ACC112 (cell line): Measurements from ENCODE around the gene MSS51.

Experiments used
- H2AFZ ChIP-seq: fragments of 200-600 bp; sonication (generic); one replicate; pipeline ENCODE4 v1.6.0; 2017; ENCODE audit warnings: antibody characterized with exemption, low read length; ENCODE audit not compliant: unreplicated experiment
- H3K27ac ChIP-seq: fragments of 200-600 bp; sonication (generic); 2 replicates; pipeline ENCODE4 v1.5.1; 2014; ENCODE audit warnings: low read depth, mild to moderate bottlenecking, antibody characterized with exemption, low read length, moderate library complexity
- H3K27me3 ChIP-seq: fragments of 200-600 bp; sonication (generic); 2 replicates; pipeline ENCODE4 v1.6.1; 2014; ENCODE audit warnings: mild to moderate bottlenecking, antibody characterized with exemption, low read length, moderate library complexity, mixed read lengths; ENCODE audit not compliant: insufficient read depth
- H3K36me3 ChIP-seq: fragments of 200-600 bp; sonication (generic); 2 replicates; pipeline ENCODE4 v1.6.1; 2016; ENCODE audit warnings: mild to moderate bottlenecking, antibody characterized with exemption, low read length, moderate library complexity, mixed read lengths; ENCODE audit not compliant: insufficient read depth
- H3K4me1 ChIP-seq: fragments of 200-600 bp; sonication (generic); one replicate; pipeline ENCODE4 v1.6.1; 2016; ENCODE audit warnings: low read length, mixed read lengths; ENCODE audit not compliant: insufficient read depth, unreplicated experiment, control insufficient read depth
- H3K4me3 ChIP-seq: fragments of 200-600 bp; sonication (generic); 2 replicates; pipeline ENCODE4 v1.5.1; 2014; ENCODE audit warnings: mild to moderate bottlenecking, low read depth, low read length
- H3K79me2 ChIP-seq: fragments of 200-600 bp; sonication (generic); one replicate; pipeline ENCODE4 v1.6.0; 2016; ENCODE audit warnings: low read length; ENCODE audit not compliant: control insufficient read depth, unreplicated experiment, insufficient read depth

Gene MSS51

DNA sequence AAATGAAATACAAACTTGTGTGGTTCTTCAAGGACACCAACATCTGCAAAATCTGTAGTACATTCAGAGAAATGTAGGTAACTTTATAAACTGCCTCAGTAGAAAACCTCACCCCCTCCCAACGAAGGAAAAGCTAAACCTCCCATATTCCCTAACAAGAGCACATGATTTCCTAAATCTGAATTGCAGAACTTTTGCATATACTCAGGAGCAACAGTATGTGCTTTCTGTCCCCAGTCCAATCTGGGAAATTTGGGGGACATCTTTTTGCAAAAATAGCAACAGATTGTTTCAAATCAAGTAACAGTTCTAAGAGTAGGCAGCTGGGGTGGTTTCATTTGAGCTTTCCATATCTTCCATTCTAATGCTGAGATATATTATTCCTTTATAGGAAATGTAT, 15.8 kb upstream of the MSS51 start:
- H3K27me3 ChIP-seq: no peaks in the 10 kb centered on the region
- H3K36me3 ChIP-seq: peaks cover 3% of the 10 kb centered on the region
- H2AFZ ChIP-seq: no peak overlapping the region
- H3K27ac ChIP-seq: no peak overlapping the region
- H3K4me3 ChIP-seq: no peak overlapping the region
- no peaks in the 10 kb centered on the region for H3K79me2 ChIP-seq
- H3K4me1 ChIP-seq: no peaks in the 10 kb centered on the region

DNA sequence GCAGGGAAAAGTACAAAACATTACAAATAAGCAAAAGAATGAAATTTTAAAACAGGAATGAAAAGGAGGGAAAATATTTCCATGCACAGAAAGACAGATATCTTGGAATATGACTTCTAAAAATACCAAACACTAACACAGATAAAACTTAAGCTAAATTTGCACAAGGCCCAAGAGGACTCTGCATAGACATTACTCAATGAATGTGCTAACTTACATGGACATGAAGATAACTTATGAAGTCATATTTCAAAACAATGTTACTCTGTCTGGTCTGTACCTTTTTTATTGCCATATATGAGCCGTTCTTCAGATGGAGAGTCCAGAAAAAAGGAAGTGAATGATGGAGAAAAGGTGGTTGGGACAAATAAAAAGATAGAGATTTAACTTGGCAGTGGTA, 15.0 kb upstream of the MSS51 start:
- Histone ChIP-seq H3K79me2 (no peaks in the 10 kb centered on the region), H3K4me3 (no peak overlapping the region), H3K36me3 (peaks cover 3% of the 10 kb centered on the region), H3K4me1 (no peaks in the 10 kb centered on the region), H2AFZ (no peak overlapping the region), H3K27me3 (no peaks in the 10 kb centered on the region), H3K27ac (no peak overlapping the region)

DNA sequence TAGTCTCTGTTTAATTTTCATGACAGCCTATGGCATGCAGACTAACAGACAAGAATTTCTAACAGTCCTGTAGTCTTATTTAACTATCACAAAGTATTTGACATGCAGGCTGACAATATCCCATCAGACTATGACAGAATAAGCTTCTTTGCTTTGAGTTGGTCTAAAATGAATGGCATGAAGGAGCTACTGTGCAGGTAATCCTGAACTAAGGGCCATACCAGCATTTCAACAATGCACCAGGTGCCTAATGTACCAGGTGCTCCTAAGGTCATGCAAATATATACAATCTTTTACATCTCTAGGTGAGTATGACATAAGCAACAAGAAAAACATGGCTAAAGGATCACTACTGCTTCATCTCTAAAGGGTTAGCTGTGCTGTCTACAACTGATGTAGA, 13.6 kb upstream of the MSS51 start:
- Histone ChIP-seq H3K79me2 (no peaks in the 10 kb centered on the region), H3K27me3 (no peaks in the 10 kb centered on the region), H3K27ac (no peak overlapping the region), H2AFZ (no peak overlapping the region), H3K4me3 (no peak overlapping the region), H3K36me3 (peaks cover 3% of the 10 kb centered on the region; the same call in 1 of the 2 replicates), H3K4me1 (no peaks in the 10 kb centered on the region)

DNA sequence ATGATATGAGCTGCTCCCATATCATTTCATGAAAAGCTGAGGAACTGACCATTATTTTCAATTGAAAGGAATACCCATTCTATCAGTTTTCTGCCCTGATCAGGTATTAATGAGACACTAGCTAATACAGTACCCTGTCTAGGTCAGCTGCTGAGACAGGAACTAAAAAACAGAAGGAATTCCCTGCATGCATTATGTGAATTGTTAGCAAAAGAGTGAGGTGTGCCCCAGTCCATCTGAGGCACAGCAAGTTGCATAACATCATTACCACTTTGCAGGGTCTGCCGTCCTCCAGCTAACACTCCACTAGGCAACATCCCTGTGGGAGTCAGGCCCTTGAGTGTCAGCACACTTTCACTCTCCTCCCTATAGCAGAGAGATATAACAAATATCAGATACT, 11.1 kb upstream of the MSS51 start:
- peaks cover 3% of the 10 kb centered on the region; the same call in 1 of the 2 replicates for H3K36me3 ChIP-seq

DNA sequence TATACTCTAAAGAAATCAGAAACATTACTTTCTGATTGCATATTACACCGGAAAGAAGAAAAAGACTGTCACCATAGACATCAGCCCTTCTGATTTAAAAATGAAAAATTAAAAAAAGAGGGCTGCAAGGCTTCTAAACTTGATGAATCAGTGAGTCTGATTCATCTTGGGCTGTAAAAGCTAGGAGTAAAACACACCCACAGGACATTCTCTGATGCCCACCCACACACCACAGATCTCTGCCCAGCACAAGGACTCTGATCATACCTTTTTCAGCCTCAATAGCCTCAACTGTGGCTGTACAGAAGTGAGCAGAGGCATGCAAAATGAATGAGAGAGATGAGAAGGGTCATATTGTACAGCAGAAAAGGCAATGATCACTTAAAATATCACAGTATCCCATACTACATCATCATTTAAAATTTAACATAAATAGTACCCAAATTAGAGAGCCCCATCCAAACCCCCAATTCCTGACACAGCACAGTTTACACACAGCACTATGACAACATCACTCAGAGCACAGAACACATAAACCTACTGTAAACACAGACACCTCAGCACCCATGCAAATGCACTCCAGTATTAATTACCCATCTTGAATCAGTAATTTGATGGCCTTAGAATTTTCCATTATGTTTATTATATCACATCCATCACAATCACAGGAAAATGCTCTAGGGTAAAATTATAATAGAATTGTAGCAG, 6.4 kb upstream of the MSS51 start:
- H3K27ac ChIP-seq: peak overlapping the region; percentile 64
- H3K27me3 ChIP-seq: no peaks in the 10 kb centered on the region
- no peak overlapping the region for H2AFZ ChIP-seq
- peaks cover 9% of the 10 kb centered on the region; the same call in 1 of the 2 replicates for H3K36me3 ChIP-seq
- no peaks in the 10 kb centered on the region for H3K79me2 ChIP-seq
- peak overlapping the region; percentile 35; the same call in 1 of the 2 replicates for H3K4me3 ChIP-seq
- H3K4me1 ChIP-seq: peaks cover 21% of the 10 kb centered on the region

More for the DNA sequence above, 11.1 kb upstream of the MSS51 start:
- H3K27me3 ChIP-seq: no peaks in the 10 kb centered on the region
- no peak overlapping the region for H2AFZ ChIP-seq
- no peaks in the 10 kb centered on the region for H3K79me2 ChIP-seq
- H3K4me1 ChIP-seq: peaks cover 11% of the 10 kb centered on the region
- H3K4me3 ChIP-seq: no peak overlapping the region
- H3K27ac ChIP-seq: no peak overlapping the region

DNA sequence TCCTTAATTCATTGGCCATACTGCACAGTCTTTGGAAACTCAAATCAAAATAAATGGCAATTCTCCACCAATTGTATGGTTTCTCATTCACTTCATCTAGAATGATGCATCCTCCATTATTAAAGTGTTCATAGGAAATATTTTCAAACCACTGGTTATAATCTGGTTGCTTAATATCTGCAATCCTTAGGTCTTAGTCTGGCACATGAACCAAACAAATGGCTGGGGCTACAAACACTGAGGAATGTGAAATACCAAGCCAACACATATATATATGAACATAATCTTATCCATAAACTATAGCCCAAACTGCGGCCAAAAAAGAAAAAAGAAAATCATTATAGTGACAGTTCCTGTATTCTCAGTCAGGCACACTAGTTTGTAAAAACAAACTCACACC, 5.7 kb upstream of the MSS51 start:
- peaks cover 9% of the 10 kb centered on the region; the same call in 1 of the 2 replicates for H3K36me3 ChIP-seq
- H3K79me2 ChIP-seq: no peaks in the 10 kb centered on the region
- peaks cover 21% of the 10 kb centered on the region for H3K4me1 ChIP-seq
- H3K27me3 ChIP-seq: no peaks in the 10 kb centered on the region
- no peak overlapping the region for H2AFZ ChIP-seq
- H3K27ac ChIP-seq: peak overlapping the region; percentile 64
- H3K4me3 ChIP-seq: peak overlapping the region; percentile 35; the same call in 1 of the 2 replicates

DNA sequence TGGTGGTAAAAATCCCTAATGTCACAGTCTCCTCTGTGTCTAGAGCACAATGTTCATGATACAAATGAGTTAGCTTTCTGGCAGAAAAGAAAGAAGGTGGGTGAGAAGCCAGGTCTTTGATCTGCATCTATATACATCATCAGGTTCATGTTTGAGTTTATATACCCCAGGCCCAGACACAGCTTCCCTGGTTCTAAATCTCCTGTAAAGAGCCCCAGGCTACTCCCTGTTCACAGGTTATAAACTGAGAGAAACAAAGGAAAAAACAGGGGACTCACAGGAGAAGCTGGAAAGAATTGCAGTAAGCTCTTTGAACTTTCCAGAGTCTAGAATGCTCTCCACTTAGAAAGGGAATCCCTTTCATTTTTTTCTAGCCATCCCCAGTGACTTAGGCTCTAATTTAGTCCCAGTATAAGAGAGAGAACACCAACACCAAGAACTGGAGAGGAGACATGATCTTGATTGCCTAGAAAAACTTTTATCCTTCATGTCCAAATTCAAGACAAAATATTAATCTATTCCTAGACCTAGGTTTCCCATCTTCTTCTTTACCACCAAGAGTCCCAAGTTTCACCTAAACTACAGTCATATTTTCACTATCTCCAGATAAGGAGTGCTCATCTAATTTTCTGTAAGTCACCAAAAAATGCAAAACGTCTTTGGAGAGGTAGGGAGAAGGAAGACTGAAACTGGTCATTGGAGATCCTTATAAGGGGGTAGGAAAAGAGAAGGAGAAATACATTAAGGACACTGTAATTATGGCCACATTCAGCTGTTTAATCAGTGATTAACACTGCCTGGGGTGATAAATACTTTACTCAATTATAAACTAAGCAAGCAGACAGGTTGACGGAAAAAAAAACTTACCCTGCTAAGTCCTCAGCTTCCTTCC, 469 bp downstream of the MSS51 start:
- Histone ChIP-seq H3K4me3 (no peak overlapping the region), H3K79me2 (no peaks in the 10 kb centered on the region), H3K36me3 (peaks cover 8% of the 10 kb centered on the region), H3K27ac (no peak overlapping the region), H2AFZ (no peak overlapping the region), H3K4me1 (no peaks in the 10 kb centered on the region), H3K27me3 (no peaks in the 10 kb centered on the region)

DNA sequence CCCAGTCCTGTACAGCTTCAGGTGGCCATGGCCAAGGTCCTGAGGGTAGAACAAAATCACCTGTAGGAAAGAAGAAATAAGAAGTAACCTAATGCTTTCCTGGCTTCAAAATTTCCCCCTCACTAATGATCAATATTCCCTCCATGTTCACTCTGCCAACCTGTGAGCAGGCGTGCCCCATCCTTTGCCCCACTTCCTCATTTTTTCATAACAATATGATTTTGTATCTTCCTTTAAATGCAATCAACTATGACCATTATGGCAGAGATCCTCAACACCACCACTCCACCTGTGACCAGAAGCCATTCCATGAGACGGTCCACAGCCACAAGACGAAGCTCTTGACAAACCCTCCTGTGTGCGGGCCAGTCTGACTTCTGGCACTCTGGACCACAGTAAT, 7.0 kb downstream of the MSS51 start:
- Histone ChIP-seq H3K79me2 (no peaks in the 10 kb centered on the region), H3K36me3 (peaks cover 12% of the 10 kb centered on the region), H2AFZ (no peak overlapping the region), H3K27me3 (no peaks in the 10 kb centered on the region), H3K27ac (no peak overlapping the region), H3K4me3 (no peak overlapping the region), H3K4me1 (no peaks in the 10 kb centered on the region)

DNA sequence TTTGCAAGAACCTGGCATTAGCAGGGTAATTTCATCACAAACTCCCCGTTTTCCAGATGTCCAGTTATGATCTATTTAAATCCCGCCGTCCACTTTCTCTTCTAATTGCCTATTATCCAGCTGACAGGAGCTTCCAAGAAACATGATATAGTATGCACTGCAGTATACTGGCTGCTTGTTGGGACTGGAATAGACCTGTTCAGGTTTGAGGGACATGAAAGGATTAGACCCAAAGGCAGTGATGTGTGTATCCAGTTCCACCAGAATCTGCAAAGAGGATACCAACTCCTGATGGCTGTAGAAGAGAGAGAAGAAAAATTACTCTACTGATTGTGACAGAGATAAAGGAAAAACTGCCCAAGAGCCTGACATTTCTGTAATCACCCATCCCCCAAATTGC, 8.9 kb downstream of the MSS51 start:
- Histone ChIP-seq H3K4me3 (no peak overlapping the region), H3K27ac (no peak overlapping the region), H3K36me3 (peaks cover 8% of the 10 kb centered on the region), H3K79me2 (no peaks in the 10 kb centered on the region), H2AFZ (no peak overlapping the region), H3K27me3 (no peaks in the 10 kb centered on the region), H3K4me1 (no peaks in the 10 kb centered on the region)

DNA sequence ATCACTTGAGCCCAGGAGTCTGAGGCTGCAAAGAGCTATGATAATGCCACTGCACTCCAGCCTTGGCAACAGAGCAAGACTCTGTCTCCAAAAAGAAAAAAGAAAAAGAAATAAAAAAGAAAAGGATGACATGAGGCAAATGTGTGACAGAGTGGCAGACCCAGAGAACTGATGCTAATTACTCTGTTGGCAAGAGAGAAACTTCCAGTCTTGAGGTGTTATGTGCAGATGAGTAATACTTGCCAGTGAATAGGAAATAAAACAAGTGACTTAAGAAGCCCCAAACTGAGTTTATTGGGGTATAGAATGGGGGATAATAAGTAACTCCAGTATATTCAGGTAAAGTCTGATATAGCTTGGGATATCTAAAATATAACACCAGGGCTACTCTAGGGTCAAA, 10.1 kb downstream of the MSS51 start:
- H3K27ac ChIP-seq: no peak overlapping the region
- no peaks in the 10 kb centered on the region for H3K79me2 ChIP-seq
- H3K27me3 ChIP-seq: no peaks in the 10 kb centered on the region
- H3K4me3 ChIP-seq: no peak overlapping the region
- H2AFZ ChIP-seq: no peak overlapping the region
- peaks cover 5% of the 10 kb centered on the region for H3K4me1 ChIP-seq
- peaks cover 8% of the 10 kb centered on the region for H3K36me3 ChIP-seq
